CD4-positive, alpha-beta memory T cell (primary cell): Measurements from ENCODE around the gene SPHKAP. TPM values are rescaled to one million over a fixed set of nuclear protein-coding genes. Genes with fewer than 3 reads are reported as not detected.
A peak's percentile ranks its signal among the peaks of the same experiment; 100 is the strongest.
"Not testable (repeated sequence)": the region's sequence is repeated elsewhere in the genome, so short reads cannot be mapped to it uniquely, and the experiment has no call there.

Experiments used
- CTCF ChIA-PET: fragments of 350-600 bp; sonication (Branson Sonifier 250); formaldehyde crosslinking; loops from one replicate; lab custom pipeline; 2021; ENCODE audit warnings: inconsistent platforms; ENCODE audit not compliant: partially characterized antibody; lab: Charles Lee
- POLR2A ChIA-PET: fragments of 350-600 bp; sonication (Branson Sonifier 250); formaldehyde crosslinking; loops from one replicate; lab custom pipeline; 2021; ENCODE audit not compliant: partially characterized antibody; lab: Charles Lee
- DNase-seq, 5 donors: peaks; one replicate each; pipeline versions ENCODE4 v3.0.0 to v3.0.0-alpha.2; 2020 to 2022; ENCODE audit warnings: mixed read lengths in 1 of 5
- H3K27ac ChIP-seq: one replicate; pipeline ENCODE4 v1.7.0; 2013; ENCODE audit warnings: low read depth, low read length
- H3K27me3 ChIP-seq: 2 replicates; pipeline ENCODE4 v1.7.0; 2013; ENCODE audit warnings: mild to moderate bottlenecking, low read length, moderate library complexity; ENCODE audit not compliant: insufficient read depth
- H3K36me3 ChIP-seq: 2 replicates; pipeline ENCODE4 v1.7.0; 2013; ENCODE audit warnings: mild to moderate bottlenecking, low read length, moderate library complexity; ENCODE audit not compliant: insufficient read depth
- H3K4me1 ChIP-seq: 2 replicates; pipeline ENCODE4 v1.7.0; 2013; ENCODE audit warnings: mild to moderate bottlenecking, low read length, moderate library complexity; ENCODE audit not compliant: insufficient read depth
- H3K4me3 ChIP-seq, 2 donors: one replicate each; pipeline ENCODE4 v1.7.0; 2013; ENCODE audit warnings: low read length in 2 of 2, mild to moderate bottlenecking in 1 of 2
- H3K9me3 ChIP-seq, 2 donors: one replicate each; pipeline ENCODE4 v1.7.0; 2013; ENCODE audit warnings: low read length in 2 of 2, control low read depth in 1 of 2; ENCODE audit not compliant: control insufficient read depth in 1 of 2
- H3K27ac Mint-ChIP-seq, 7 donors: one replicate each; pipeline ENCODE4 v1.8.0; 2020 to 2021; ENCODE audit warnings: mixed read lengths in 7 of 7, mild to moderate bottlenecking in 6 of 7, inconsistent platforms in 3 of 7, moderate library complexity in 3 of 7
- H3K27me3 Mint-ChIP-seq, 2 donors: one replicate each; pipeline ENCODE4 v1.8.0; 2020 to 2021; ENCODE audit warnings: mixed read lengths in 2 of 2
- H3K36me3 Mint-ChIP-seq, 2 donors: one replicate each; pipeline ENCODE4 v1.8.0; 2020 to 2021; ENCODE audit warnings: mixed read lengths in 2 of 2, inconsistent platforms in 1 of 2, mild to moderate bottlenecking in 1 of 2
- H3K4me1 Mint-ChIP-seq, 4 donors: one replicate each; pipeline ENCODE4 v1.8.0; 2020 to 2021; ENCODE audit warnings: mixed read lengths in 4 of 4, mild to moderate bottlenecking in 1 of 4
- H3K4me3 Mint-ChIP-seq, 8 donors: one replicate each; pipeline ENCODE4 v1.8.0; 2020 to 2021; ENCODE audit warnings: mixed read lengths in 8 of 8, mild to moderate bottlenecking in 7 of 8, moderate library complexity in 6 of 8, inconsistent platforms in 3 of 8
- H3K9me3 Mint-ChIP-seq, 8 donors: one replicate each; pipeline ENCODE4 v1.8.0; 2020 to 2021; ENCODE audit warnings: mixed read lengths in 8 of 8, mild to moderate bottlenecking in 5 of 8, inconsistent platforms in 3 of 8, moderate library complexity in 1 of 8
- intact Hi-C: fragments of 100-400 bp; cut with micrococcal nuclease; formaldehyde crosslinking; loops from one replicate; pipeline ENCODE4 v1.15.1; 2023
- polyA plus RNA-seq, 2 donors: library from polyadenylated mRNA; unstranded; fragments of 300-500 nt; fragmentation: Illumina TruSeq; gene quantifications; one replicate each; pipeline ENCODE4 v1.2.3, GENCODE V29; 2021
- total RNA-seq, 2 experiments: library from RNA; stranded (reverse); gene quantifications; one replicate each; pipeline ENCODE4 v1.2.3, GENCODE V29; 2021

Gene SPHKAP
- total RNA-seq (not detected), polyA plus RNA-seq (not detected)

DNA sequence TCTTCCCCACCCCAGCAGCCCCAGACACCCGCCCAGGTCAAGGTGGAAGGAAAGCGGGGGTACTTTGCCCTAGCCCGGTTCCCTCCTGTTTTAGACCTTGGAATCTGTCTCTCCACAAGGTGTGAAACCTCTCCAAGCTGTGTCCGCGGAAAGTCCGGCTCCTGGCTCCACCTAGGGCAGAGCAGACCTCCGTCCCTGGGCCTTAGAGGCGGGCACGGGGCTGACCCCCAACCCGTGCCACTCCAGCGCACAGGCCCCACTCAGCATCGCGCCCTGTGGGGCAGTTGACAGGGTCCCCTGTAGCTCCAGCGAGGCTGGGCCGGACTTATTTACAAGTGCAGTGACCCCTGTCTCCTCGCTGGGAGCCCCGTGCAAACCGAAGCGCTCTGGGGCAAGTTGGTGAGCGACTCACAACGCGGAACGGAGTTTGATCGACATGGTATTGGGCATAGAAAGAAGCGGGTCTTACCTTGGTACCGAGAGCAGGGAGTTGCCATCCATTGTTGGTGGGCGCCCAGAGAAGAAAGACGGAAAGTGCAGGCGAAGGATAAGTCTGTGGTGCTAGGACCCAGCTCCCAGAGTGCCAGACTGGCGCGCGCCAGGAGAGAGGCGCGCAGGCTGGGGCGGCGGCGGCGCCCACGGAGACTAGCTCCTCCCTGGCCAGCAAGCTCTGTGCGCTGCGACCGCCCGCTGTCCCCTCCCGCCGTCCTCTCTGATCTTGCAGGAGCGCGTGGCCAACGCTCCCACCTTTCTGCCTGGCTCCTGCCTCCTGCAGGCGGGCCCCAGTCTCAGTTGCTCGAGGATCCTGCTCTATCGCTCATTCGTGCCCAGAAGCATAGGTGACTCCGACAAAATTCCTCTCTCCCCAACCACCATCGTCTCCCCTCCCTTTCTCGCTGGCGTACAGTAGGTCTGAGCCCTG lies at the start of gene SPHKAP:
TSS of gene SPHKAP (minus strand) at position 590 of the 922 bp plus-strand sequence. CDS start at position 501, 89 bp downstream.
- Mint-ChIP-seq H3K4me1 (no peaks in the 10 kb centered on the region), H3K9me3 (peaks cover 2 to 22% (median 14%) of the 10 kb centered on the region in 8 donors), H3K36me3 (no peaks in the 10 kb centered on the region), H3K4me3 (no peak within 1 kb of the TSS), H3K27me3 (peaks cover 2 to 7% of the 10 kb centered on the region in 2 donors), H3K27ac (peak within 1 kb of the TSS in 1 of 7 donors; percentile 36)
- ChIA-PET POLR2A (no interaction called here), CTCF (no interaction called here)
- Histone ChIP-seq H3K4me1 (no peaks in the 10 kb centered on the region), H3K27ac (no peak within 1 kb of the TSS), H3K27me3 (no peaks in the 10 kb centered on the region), H3K9me3 (no peaks in the 10 kb centered on the region), H3K36me3 (no peaks in the 10 kb centered on the region), H3K4me3 (no peak within 1 kb of the TSS)
- DNase-seq, result no peak
- intact Hi-C loops, result no loop called here

DNA sequence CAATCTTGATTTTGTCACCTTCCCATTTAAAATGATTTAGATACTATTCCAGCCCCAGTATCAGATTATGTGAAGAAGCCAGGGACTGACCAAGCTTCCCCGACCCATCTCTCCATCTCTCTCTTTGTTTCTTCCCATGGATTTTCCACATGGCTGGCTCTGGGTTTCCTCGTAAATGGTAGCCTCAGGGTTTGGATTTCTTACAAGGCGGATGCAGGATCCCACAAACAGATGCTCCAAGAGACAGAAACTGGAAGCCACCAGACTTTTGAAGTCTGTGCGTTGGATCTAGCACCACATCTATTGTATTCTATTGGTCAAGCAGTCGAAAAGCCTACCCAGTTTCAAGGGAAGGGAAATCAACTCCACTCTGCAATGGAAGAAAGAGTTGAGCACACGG lies 46.0 kb upstream of the SPHKAP start:
- intact Hi-C loops, result no loop called here

GRCh38 chr2:228224410-228224809 lies 42.9 kb upstream of the SPHKAP start:
- Histone ChIP-seq H3K36me3 (no peaks in the 10 kb centered on the region), H3K4me1 (no peaks in the 10 kb centered on the region), H3K27ac (no peak overlapping the region), H3K27me3 (no peaks in the 10 kb centered on the region), H3K4me3 (no peak overlapping the region), H3K9me3 (no peaks in the 10 kb centered on the region)
- peaks cover 0 to 4% (median 0%) of the 10 kb centered on the region in 8 donors for H3K9me3 Mint-ChIP-seq
- no peak overlapping the region for H3K4me3 Mint-ChIP-seq
- no peaks in the 10 kb centered on the region for H3K36me3 Mint-ChIP-seq
- no peak overlapping the region for H3K27ac Mint-ChIP-seq
- DNase-seq, result no peak
- ChIA-PET CTCF (no interaction called here), POLR2A (no interaction called here)
- intact Hi-C loops, result no loop called here
- no peaks in the 10 kb centered on the region for H3K4me1 Mint-ChIP-seq
- H3K27me3 Mint-ChIP-seq, result no peaks in the 10 kb centered on the region

More for the DNA sequence above, 46.0 kb upstream of the SPHKAP start:
- peaks cover 0 to 4% (median 0%) of the 10 kb centered on the region in 8 donors for H3K9me3 Mint-ChIP-seq
- CTCF ChIA-PET, result no interaction called here
- no peaks in the 10 kb centered on the region for H3K9me3 ChIP-seq
- POLR2A ChIA-PET, result no interaction called here
- DNase-seq, result no peak
- H3K27me3 ChIP-seq, result no peaks in the 10 kb centered on the region
- H3K4me3 Mint-ChIP-seq, result no peak overlapping the region
- no peaks in the 10 kb centered on the region for H3K27me3 Mint-ChIP-seq
- no peaks in the 10 kb centered on the region for H3K36me3 ChIP-seq
- H3K4me3 ChIP-seq, result no peak overlapping the region
- no peak overlapping the region for H3K27ac ChIP-seq
- no peak overlapping the region for H3K27ac Mint-ChIP-seq
- no peaks in the 10 kb centered on the region for H3K36me3 Mint-ChIP-seq
- H3K4me1 ChIP-seq, result no peaks in the 10 kb centered on the region
- H3K4me1 Mint-ChIP-seq, result no peaks in the 10 kb centered on the region

- H3K27ac ChIP-seq, POLR2A ChIA-PET, H3K36me3 Mint-ChIP-seq, intact Hi-C loops, H3K4me3 ChIP-seq, H3K4me1 Mint-ChIP-seq, DNase-seq, H3K4me1 ChIP-seq, H3K27me3 Mint-ChIP-seq, H3K4me3 Mint-ChIP-seq, H3K27me3 ChIP-seq, H3K9me3 ChIP-seq, H3K36me3 ChIP-seq, H3K27ac Mint-ChIP-seq, CTCF ChIA-PET: not testable (repeated sequence)
- H3K9me3 Mint-ChIP-seq, result peaks cover 0 to 11% (median 6%) of the 10 kb centered on the region in 8 donors
Measured at GRCh38 chr2:228218593-228218992, 37.1 kb upstream of the SPHKAP start.

DNA sequence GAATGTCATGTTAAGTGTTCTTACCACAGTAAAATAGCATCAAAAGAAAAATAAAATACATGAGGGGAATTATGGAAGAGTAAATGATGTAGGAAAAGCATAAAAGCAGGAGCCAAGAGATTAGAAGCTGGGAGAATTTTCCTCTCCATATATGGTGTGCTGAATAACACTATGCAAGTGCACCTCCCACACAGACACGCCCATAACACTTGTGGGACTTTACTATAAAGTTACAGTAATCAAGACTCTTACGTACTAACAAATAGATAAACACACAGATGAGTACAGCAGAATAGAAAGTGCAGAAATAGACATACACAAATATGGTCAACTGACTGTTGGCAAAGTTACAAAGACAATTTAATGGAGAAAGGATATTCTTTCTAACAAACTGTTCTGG lies 16.0 kb upstream of the SPHKAP start:
- no peak for DNase-seq
- H3K27ac ChIP-seq, result no peak overlapping the region
- no peaks in the 10 kb centered on the region for H3K4me1 Mint-ChIP-seq
- H3K36me3 ChIP-seq, result no peaks in the 10 kb centered on the region
- peaks cover 0 to 11% (median 4%) of the 10 kb centered on the region in 8 donors for H3K9me3 Mint-ChIP-seq
- no peaks in the 10 kb centered on the region for H3K36me3 Mint-ChIP-seq
- H3K4me1 ChIP-seq, result no peaks in the 10 kb centered on the region
- H3K4me3 Mint-ChIP-seq, result no peak overlapping the region
- intact Hi-C loops, result no loop called here
- POLR2A ChIA-PET, result no interaction called here
- CTCF ChIA-PET, result no interaction called here
- no peak overlapping the region for H3K4me3 ChIP-seq
- no peak overlapping the region for H3K27ac Mint-ChIP-seq
- H3K27me3 ChIP-seq, result no peaks in the 10 kb centered on the region
- H3K27me3 Mint-ChIP-seq, result no peaks in the 10 kb centered on the region
- H3K9me3 ChIP-seq, result no peaks in the 10 kb centered on the region

DNA sequence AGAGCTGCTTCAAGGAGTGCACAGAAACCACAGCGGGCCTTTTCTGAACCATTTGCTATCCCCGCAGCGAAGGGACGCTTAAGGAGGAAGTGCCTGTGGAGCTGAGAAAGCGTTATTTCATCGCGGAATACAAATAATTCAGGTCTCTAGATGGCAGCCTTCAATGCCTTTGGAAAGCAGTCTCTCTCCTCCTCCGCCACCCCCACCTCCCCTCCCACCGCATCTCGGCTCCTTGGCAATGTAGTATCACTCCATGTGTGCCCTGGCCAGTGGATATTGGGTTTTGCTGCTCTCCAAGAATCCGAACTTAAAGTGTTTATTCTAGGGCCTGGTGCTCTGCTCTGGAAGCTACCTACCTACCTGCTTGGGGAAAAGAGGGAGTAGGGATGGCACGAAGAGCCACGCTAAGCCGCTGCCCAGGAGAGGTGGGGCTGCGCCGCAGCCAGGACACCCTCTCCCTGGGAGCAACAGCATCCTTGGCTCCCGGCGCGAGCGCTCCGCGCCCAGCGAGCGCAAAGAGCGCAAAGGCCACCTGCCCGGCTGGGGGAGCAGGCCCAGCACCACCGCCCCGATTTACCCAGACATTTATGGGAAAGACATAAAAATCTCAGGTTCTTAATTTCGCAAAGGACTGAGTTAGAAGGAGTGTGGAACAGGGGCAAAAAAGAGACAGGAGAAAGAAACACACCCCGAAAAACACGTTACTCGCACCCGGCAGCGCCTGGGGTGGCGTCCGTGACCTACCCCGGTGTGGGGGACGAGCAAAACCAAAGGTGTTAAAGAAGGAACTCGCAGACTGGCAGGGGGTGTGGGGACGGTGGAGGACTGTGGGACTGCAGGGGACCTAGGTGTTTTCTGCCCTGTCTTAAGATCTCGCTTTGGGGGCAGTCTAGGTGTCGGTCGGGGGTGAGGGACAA lies 1.0 kb downstream of the SPHKAP start:
- intact Hi-C loops, result no loop called here
- Mint-ChIP-seq H3K9me3 (peaks cover 2 to 19% (median 13%) of the 10 kb centered on the region in 8 donors), H3K36me3 (no peaks in the 10 kb centered on the region), H3K27ac (no peak overlapping the region), H3K27me3 (peaks cover 2 to 7% of the 10 kb centered on the region in 2 donors), H3K4me3 (peak overlapping the region in 1 of 8 donors; percentile 31), H3K4me1 (no peaks in the 10 kb centered on the region)
- Histone ChIP-seq H3K27ac (no peak overlapping the region), H3K4me1 (no peaks in the 10 kb centered on the region), H3K36me3 (no peaks in the 10 kb centered on the region), H3K9me3 (no peaks in the 10 kb centered on the region), H3K4me3 (no peak overlapping the region), H3K27me3 (no peaks in the 10 kb centered on the region)
- no peak for DNase-seq
- POLR2A ChIA-PET, result no interaction called here
- CTCF ChIA-PET, result no interaction called here

DNA sequence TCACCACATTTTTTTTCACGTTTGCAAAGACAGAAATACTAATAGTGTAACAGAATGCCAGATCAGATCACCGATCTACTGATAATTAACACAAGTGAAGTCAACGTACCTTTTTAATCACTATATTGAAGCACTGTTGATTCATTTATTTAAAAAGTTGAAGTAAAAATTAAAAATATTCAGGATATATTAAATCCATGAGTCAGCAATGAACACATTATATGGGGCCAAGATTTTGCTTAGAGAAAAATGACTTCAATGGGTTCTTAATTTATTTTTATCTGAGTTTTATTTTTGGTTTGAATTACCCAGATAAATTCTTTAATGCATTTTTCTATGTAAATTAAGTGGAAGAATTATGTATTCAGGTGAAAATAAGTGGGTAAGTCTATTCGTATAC lies 14.2 kb downstream of the SPHKAP start:
- Mint-ChIP-seq H3K27ac (no peak overlapping the region), H3K4me3 (no peak overlapping the region), H3K4me1 (no peaks in the 10 kb centered on the region), H3K9me3 (peaks cover 0 to 5% (median 0%) of the 10 kb centered on the region in 8 donors), H3K36me3 (no peaks in the 10 kb centered on the region), H3K27me3 (no peaks in the 10 kb centered on the region)
- H3K9me3 ChIP-seq, result no peaks in the 10 kb centered on the region
- no peaks in the 10 kb centered on the region for H3K27me3 ChIP-seq
- intact Hi-C loops, result no loop called here
- ChIA-PET POLR2A (no interaction called here), CTCF (no interaction called here)
- no peaks in the 10 kb centered on the region for H3K4me1 ChIP-seq
- DNase-seq, result no peak
- H3K36me3 ChIP-seq, result no peaks in the 10 kb centered on the region
- H3K4me3 ChIP-seq, result no peak overlapping the region
- H3K27ac ChIP-seq, result no peak overlapping the region
